Heart right ventricle (tissue), 16 donors: ENCODE data around the gene SYK. TPM values are rescaled to one million over a fixed set of nuclear protein-coding genes. Genes with fewer than 3 reads are reported as not detected.
"Not testable (repeated sequence)": the region's sequence is repeated elsewhere in the genome, so short reads cannot be mapped to it uniquely, and the experiment has no call there.

Experiments
- ATAC-seq, 8 donors: fragments of 200-7000 bp; cut with Tn5 transposase; one replicate each; pipeline ENCODE4 v1.9.1; 2020; ENCODE audit warnings: mild to moderate bottlenecking in 8 of 8, moderate library complexity in 8 of 8, moderate number of reproducible peaks in 1 of 8
- DNase-seq, 2 donors: peaks; one replicate each; pipeline ENCODE4 v3.0.0-alpha.2; 2020
- H3K27ac ChIP-seq, 10 donors: fragments of 200-600 bp; sonication (generic) in 2 of 10; one replicate each; pipeline versions ENCODE4 v1.5.0 to v1.8.0; 2020 to 2022; ENCODE audit warnings: mild to moderate bottlenecking in 3 of 10
- H3K27me3 ChIP-seq, 7 donors: fragments of 200-600 bp; one replicate each; pipeline ENCODE4 v1.8.0; 2021 to 2022; ENCODE audit warnings: mild to moderate bottlenecking in 2 of 7
- H3K36me3 ChIP-seq, 9 donors: fragments of 200-600 bp; sonication (generic) in 1 of 9; one replicate each; pipeline versions ENCODE4 v1.5.0 to v1.8.0; 2020 to 2022; ENCODE audit warnings: mild to moderate bottlenecking in 2 of 9
- H3K4me1 ChIP-seq, 9 donors: fragments of 200-600 bp; sonication (generic) in 1 of 9; one replicate each; pipeline versions ENCODE4 v1.5.0 to v1.8.0; 2020 to 2022; ENCODE audit warnings: mild to moderate bottlenecking in 4 of 9
- H3K4me3 ChIP-seq, 10 donors: fragments of 200-600 bp; sonication (generic) in 2 of 10; one replicate each; pipeline versions ENCODE4 v1.5.0 to v1.8.0; 2020 to 2022; ENCODE audit warnings: mild to moderate bottlenecking in 7 of 10, moderate library complexity in 2 of 10
- H3K9me3 ChIP-seq, 11 donors: fragments of 200-600 bp in 10 of 11; sonication (generic) in 2 of 11; one replicate each; pipeline versions ENCODE4 v1.5.0 to v1.8.0; 2013 to 2022; ENCODE audit warnings: mild to moderate bottlenecking in 2 of 11, control low read depth in 1 of 11, moderate library complexity in 1 of 11
- WGBS, 2 donors: extraction: QIAGEN DNeasy Blood & Tissue Kit; methylation state at CpG; one replicate each; pipeline ENCODE4 v1.1.7; 2013; ENCODE audit warnings: inconsistent platforms in 1 of 2; 5-methylcytosine and 5-hydroxymethylcytosine counted together
- intact Hi-C, 10 donors: fragments of 100-400 bp; cut with DNase I; formaldehyde crosslinking; loops; one replicate each; pipeline versions ENCODE4 v1.11.1 to v1.14.2; 2022
- polyA plus RNA-seq, 2 donors: library from polyadenylated mRNA; stranded (reverse); fragments of 200-250 nt; gene quantifications; one replicate each; pipeline ENCODE4 v1.2.3, GENCODE V29; 2013
- total RNA-seq, 10 donors: library from RNA; stranded (reverse); fragmentation: NEBNext Ultra II Directional in 3 of 10; extraction: Animal tissue kit (Norgen Biotek cat#: 25700) in 3 of 10; gene quantifications; one replicate each; pipeline versions ENCODE4 v1.2.1 to v1.2.4, GENCODE V29; 2021 to 2023
- TF ChIP-seq, protein P1 (sequence below), 9 donors: fragments of 200-600 bp; sonication (generic) in 2 of 9; IDR thresholded peaks; one replicate each; pipeline versions ENCODE4 v1.5.0 to v1.8.0; 2021 to 2022; ENCODE audit warnings: antibody characterized with exemption in 9 of 9, mild to moderate bottlenecking in 5 of 9, moderate library complexity in 1 of 9
- donor health status: Arrhythmogenic right ventricular cardiomyopathy.
- donor health status: ischemic (EF 13 %, LVEDD 7.1; RV severe dilation, severe dysfunction).
- donor health status: healthy with polysubstance abuse.
- donor health status: DM: no; HTN: yes; CAD: no.
- donor health status: DM: no; HTN: no; CAD: no.
- donor health status: ischemic (EF 25% LVEDD 6.9; RV normal size, moderate dysfunction).
- donor health status: ischemic (EF 25% LVEDD 5.7; RV mildly dilated, moderate dysfunction).
- donor health status: healthy.
- donor health status: DM: yes; HTN: yes; CAD: no.
- donor health status: Ischemic cardiomyopathy.
- donor health status: ischemic (EF 35%, LVEDD 5.7; RV mildly dilated, moderate dysfunction).
- donor health status: nonischemic (EF 11% LVEDD 7.7; RV severe dilation, severe dysfunction).
- donor health status: DM: yes; HTN: yes; CAD: no.
- donor health status: PGD.
- donor health status: ischemic (EF 29% LVEDD 5.4; RV normal size, mild dysfunction).
- donor health status: nonischemic (EF 23%, LVEDD 6.1; RV moderate dilation, normal function).

The SYK gene
- total and polyA plus RNA-seq, 12 donors = 0.96 to 26.1 (median 2.3) TPM

DNA sequence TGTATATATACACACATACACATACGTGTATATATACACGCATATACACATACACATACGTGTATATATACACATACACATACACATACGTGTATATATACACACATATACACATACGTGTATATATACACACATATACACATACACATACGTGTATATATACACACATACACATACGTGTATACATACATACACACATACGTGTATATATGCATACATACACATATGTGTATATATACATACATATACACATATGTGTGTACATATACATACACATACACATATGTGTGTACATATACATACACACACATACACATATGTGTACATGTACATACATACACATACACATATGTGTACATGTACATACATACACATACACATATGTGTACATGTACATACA is 82.6 kb downstream of the SYK start:
- no peaks in the 10 kb centered on the region for H3K4me1 ChIP-seq
- peaks cover 0 to 7% (median 0%) of the 10 kb centered on the region in 7 donors for H3K27me3 ChIP-seq
- H3K4me3 ChIP-seq = no peak overlapping the region
- no peak for DNase-seq
- H3K9me3 ChIP-seq = peaks cover 0 to 18% (median 11%) of the 10 kb centered on the region in 11 donors
- H3K36me3 ChIP-seq = peaks cover 0 to 82% (median 0%) of the 10 kb centered on the region in 9 donors
- H3K27ac ChIP-seq = no peak overlapping the region
- ATAC-seq = no peak
- TF ChIP-seq, protein P1, sequence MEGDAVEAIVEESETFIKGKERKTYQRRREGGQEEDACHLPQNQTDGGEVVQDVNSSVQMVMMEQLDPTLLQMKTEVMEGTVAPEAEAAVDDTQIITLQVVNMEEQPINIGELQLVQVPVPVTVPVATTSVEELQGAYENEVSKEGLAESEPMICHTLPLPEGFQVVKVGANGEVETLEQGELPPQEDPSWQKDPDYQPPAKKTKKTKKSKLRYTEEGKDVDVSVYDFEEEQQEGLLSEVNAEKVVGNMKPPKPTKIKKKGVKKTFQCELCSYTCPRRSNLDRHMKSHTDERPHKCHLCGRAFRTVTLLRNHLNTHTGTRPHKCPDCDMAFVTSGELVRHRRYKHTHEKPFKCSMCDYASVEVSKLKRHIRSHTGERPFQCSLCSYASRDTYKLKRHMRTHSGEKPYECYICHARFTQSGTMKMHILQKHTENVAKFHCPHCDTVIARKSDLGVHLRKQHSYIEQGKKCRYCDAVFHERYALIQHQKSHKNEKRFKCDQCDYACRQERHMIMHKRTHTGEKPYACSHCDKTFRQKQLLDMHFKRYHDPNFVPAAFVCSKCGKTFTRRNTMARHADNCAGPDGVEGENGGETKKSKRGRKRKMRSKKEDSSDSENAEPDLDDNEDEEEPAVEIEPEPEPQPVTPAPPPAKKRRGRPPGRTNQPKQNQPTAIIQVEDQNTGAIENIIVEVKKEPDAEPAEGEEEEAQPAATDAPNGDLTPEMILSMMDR (IDR thresholded peaks at IDR 0.05) = no peak
- WGBS, 2 donors = 76 to 81% methylated on average over 8 of the region's 8 CpGs
- intact Hi-C loops = no loop called here

- H3K27ac ChIP-seq, intact Hi-C loops, DNase-seq, H3K4me1 ChIP-seq, ATAC-seq, H3K4me3 ChIP-seq: not testable (repeated sequence)
- peaks cover 0 to 72% (median 0%) of the 10 kb centered on the region in 9 donors for H3K36me3 ChIP-seq
- peaks cover 0 to 14% (median 0%) of the 10 kb centered on the region in 7 donors for H3K27me3 ChIP-seq
- H3K9me3 ChIP-seq = peaks cover 0 to 18% (median 11%) of the 10 kb centered on the region in 11 donors
Measured at GRCh38 chr9:90886868-90887267, 85.2 kb downstream of the SYK start.

DNA sequence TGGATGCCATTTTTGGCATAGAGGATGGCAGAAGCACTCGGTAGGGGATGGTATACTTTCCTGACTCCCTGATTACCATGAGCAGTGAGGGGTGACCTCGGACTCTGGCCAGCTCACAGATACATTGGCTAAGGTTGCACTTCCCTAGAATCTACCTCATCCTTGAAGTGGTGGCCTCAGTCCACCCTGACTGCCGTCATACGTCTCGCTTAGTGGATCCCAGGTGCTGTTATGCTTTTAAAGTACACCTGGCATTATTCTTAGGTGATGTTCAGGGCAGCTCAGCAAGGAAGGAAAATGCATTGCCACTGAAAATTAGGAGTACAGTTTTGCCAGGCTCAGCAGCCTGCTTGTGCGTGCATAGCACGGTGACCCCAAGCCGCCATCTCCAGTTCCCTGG is 87.3 kb downstream of the SYK start:
- intact Hi-C loops = no loop called here
- Histone ChIP-seq H3K9me3 (peaks cover 0 to 18% (median 11%) of the 10 kb centered on the region in 11 donors), H3K27ac (no peak overlapping the region), H3K4me1 (no peaks in the 10 kb centered on the region), H3K36me3 (peaks cover 0 to 71% (median 0%) of the 10 kb centered on the region in 9 donors), H3K4me3 (no peak overlapping the region), H3K27me3 (peaks cover 0 to 22% (median 0%) of the 10 kb centered on the region in 7 donors)
- TF ChIP-seq, protein P1 (IDR thresholded peaks at IDR 0.05) = no peak
- WGBS, 2 donors = 90 to 91% methylated on average over 8 of the region's 8 CpGs
- no peak for DNase-seq
- ATAC-seq = no peak

DNA sequence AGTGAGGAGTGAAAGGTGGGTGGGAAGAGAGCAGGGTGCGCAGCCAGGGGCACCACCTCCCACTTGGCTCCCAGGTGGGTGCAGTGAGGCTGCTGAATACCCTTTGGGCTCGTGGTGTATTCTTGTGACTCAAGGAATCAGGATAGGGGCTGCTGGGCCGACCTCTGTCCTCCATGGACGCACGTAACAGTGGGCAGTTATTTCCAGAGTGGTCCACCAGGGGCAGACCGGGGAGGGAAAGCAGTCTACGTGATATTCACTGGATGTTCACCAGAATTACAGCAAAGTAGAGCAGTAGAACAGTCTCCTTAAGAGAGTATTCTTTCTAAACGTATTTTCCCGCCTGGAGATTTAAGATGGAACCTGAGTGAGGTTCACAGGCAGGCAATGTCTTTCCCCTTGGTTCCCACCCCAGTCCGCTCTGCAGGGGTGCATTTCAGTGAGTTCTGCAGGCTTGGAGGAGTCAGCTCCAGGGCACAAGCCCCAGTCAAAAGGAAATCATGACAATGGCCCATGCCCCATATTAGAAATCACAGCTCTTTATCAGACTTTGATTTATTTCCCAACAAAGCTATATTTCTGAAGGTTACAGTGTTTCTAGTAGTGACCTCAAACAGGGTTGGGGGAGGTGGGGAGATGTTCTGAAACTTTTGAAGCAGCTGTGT is 88.7 kb downstream of the SYK start:
- TF ChIP-seq, protein P1 (IDR thresholded peaks at IDR 0.05) = no peak
- Histone ChIP-seq H3K4me1 (no peaks in the 10 kb centered on the region), H3K9me3 (peaks cover 0 to 14% (median 8%) of the 10 kb centered on the region in 11 donors), H3K27ac (no peak overlapping the region), H3K36me3 (peaks cover 0 to 82% (median 0%) of the 10 kb centered on the region in 9 donors), H3K27me3 (peaks cover 0 to 25% (median 0%) of the 10 kb centered on the region in 7 donors), H3K4me3 (no peak overlapping the region)
- WGBS, 2 donors = 63 to 64% methylated on average over 10 of the region's 10 CpGs
- DNase-seq = no peak
- no peak for ATAC-seq
- intact Hi-C loops = no loop called here
